ENCODE data around the gene DCD. TPM values are rescaled to one million over a fixed set of nuclear protein-coding genes. Genes with fewer than 3 reads are reported as not detected.

Gene DCD
- total RNA-seq (2021) (not detected in 2 replicates), Bru-seq, nascent RNA (not detected), BruChase-seq, experiment 1, labeled RNA remaining after a 2-hour chase (not detected), BruChase-seq, experiment 2, labeled RNA remaining after a 6-hour chase (not detected)
- long read RNA-seq = 0 reads

GRCh38 chr12:54648265-54648664, at the start of gene DCD:
DCD (minus strand) TSS chr12:54648365; CDS start chr12:54648303, 62 bp downstream.
- TF ChIP-seq EZH2 (IDR thresholded peaks at IDR 0.05; ENCODE audit: borderline replicate concordance, low read depth, low read length, poor library complexity, severe bottlenecking) (no peak), CTCF (conservative IDR thresholded peaks at IDR 0.05; ENCODE audit: low read depth, low read length) (no peak)
- H3K36me3 ChIP-seq (ENCODE audit: insufficient read depth, low read length, poor library complexity, severe bottlenecking) = no peaks in the 10 kb centered on the region
- H3K9me3 ChIP-seq (ENCODE audit: low read depth, low read length, poor library complexity, severe bottlenecking) = no peaks in the 10 kb centered on the region
- DNase-seq (ENCODE audit: low spot score) = no peak
- CTCF ChIA-PET = no interaction called here
- H3K27ac ChIP-seq (ENCODE audit: low read depth, low read length, poor library complexity, severe bottlenecking) = no peak within 1 kb of the TSS
- no peaks in the 10 kb centered on the region for H3K27me3 ChIP-seq (replicated peaks; ENCODE audit: insufficient read depth, low read depth, low read length, poor library complexity)
- no peak within 1 kb of the TSS for H3K4me3 ChIP-seq (ENCODE audit: low read depth, low read length, poor library complexity, severe bottlenecking)
- peaks cover 4% of the 10 kb centered on the region for H3K4me1 ChIP-seq (ENCODE audit: insufficient read depth, low read length, poor library complexity, severe bottlenecking)
- POLR2A ChIA-PET (ENCODE audit: low non-redundant PET) = no interaction called here
- intact Hi-C loops (cut with micrococcal nuclease; ENCODE audit: unreplicated experiment) = no loop called here
- no TSS peak for BruUV-seq (replicated peaks)

GRCh38 chr12:54697851-54698250, 49.7 kb upstream of the DCD start:
- TF ChIP-seq CTCF (conservative IDR thresholded peaks at IDR 0.05; ENCODE audit: low read depth, low read length) (no peak), EZH2 (IDR thresholded peaks at IDR 0.05; ENCODE audit: borderline replicate concordance, low read depth, low read length, poor library complexity, severe bottlenecking) (no peak)
- POLR2A ChIA-PET (ENCODE audit: low non-redundant PET) = no interaction called here
- no peak overlapping the region for H3K27ac ChIP-seq (ENCODE audit: low read depth, low read length, poor library complexity, severe bottlenecking)
- CTCF ChIA-PET = no interaction called here
- no peaks in the 10 kb centered on the region for H3K27me3 ChIP-seq (replicated peaks; ENCODE audit: insufficient read depth, low read depth, low read length, poor library complexity)
- intact Hi-C loops (cut with micrococcal nuclease; ENCODE audit: unreplicated experiment) = no loop called here
- H3K9me3 ChIP-seq (ENCODE audit: low read depth, low read length, poor library complexity, severe bottlenecking) = no peaks in the 10 kb centered on the region
- BruUV-seq (replicated peaks) = no TSS peak
- DNase-seq (ENCODE audit: low spot score) = no peak
- peaks cover 13% of the 10 kb centered on the region for H3K4me1 ChIP-seq (ENCODE audit: insufficient read depth, low read length, poor library complexity, severe bottlenecking)
- no peak overlapping the region for H3K4me3 ChIP-seq (ENCODE audit: low read depth, low read length, poor library complexity, severe bottlenecking)
- no peaks in the 10 kb centered on the region for H3K36me3 ChIP-seq (ENCODE audit: insufficient read depth, low read length, poor library complexity, severe bottlenecking)

GRCh38 chr12:54692353-54692752, 44.2 kb upstream of the DCD start:
- ChIA-PET CTCF (no interaction called here), POLR2A (ENCODE audit: low non-redundant PET) (no interaction called here)
- no peak for DNase-seq (ENCODE audit: low spot score)
- Histone ChIP-seq H3K4me3 (ENCODE audit: low read depth, low read length, poor library complexity, severe bottlenecking) (no peak overlapping the region), H3K4me1 (ENCODE audit: insufficient read depth, low read length, poor library complexity, severe bottlenecking) (no peaks in the 10 kb centered on the region), H3K27ac (ENCODE audit: low read depth, low read length, poor library complexity, severe bottlenecking) (no peak overlapping the region), H3K36me3 (ENCODE audit: insufficient read depth, low read length, poor library complexity, severe bottlenecking) (no peaks in the 10 kb centered on the region), H3K27me3 (replicated peaks; ENCODE audit: insufficient read depth, low read depth, low read length, poor library complexity) (no peaks in the 10 kb centered on the region), H3K9me3 (ENCODE audit: low read depth, low read length, poor library complexity, severe bottlenecking) (no peaks in the 10 kb centered on the region)
- intact Hi-C loops (cut with micrococcal nuclease; ENCODE audit: unreplicated experiment) = loop anchor here (5.0 kb wide), 1 partner anchor 35 kb away; no protein-coding TSS in a partner anchor
- no TSS peak for BruUV-seq (replicated peaks)
- TF ChIP-seq CTCF (conservative IDR thresholded peaks at IDR 0.05; ENCODE audit: low read depth, low read length) (no peak), EZH2 (IDR thresholded peaks at IDR 0.05; ENCODE audit: borderline replicate concordance, low read depth, low read length, poor library complexity, severe bottlenecking) (no peak)

Data from A673 (cell line).